Ureter (tissue), 1 donor: Measurements from ENCODE around the gene UPK1A. TPM values are rescaled to one million over a fixed set of nuclear protein-coding genes. Genes with fewer than 3 reads are reported as not detected.
"Not testable (repeated sequence)": the region's sequence is repeated elsewhere in the genome, so short reads cannot be mapped to it uniquely, and the experiment has no call there.

ENCODE experiments used
- DNase-seq: peaks from one replicate; pipeline ENCODE4 v3.0.0-alpha.2; 2020; ENCODE audit warnings: low spot score
- total RNA-seq: library from RNA; stranded (reverse); gene quantifications from one replicate; pipeline ENCODE4 v1.2.4, GENCODE V29; 2023
- donor health status: DM: yes; HTN: yes; CAD: no.

Gene UPK1A
- total RNA-seq, 1 donor from 2014 or later: 631 TPM

DNA sequence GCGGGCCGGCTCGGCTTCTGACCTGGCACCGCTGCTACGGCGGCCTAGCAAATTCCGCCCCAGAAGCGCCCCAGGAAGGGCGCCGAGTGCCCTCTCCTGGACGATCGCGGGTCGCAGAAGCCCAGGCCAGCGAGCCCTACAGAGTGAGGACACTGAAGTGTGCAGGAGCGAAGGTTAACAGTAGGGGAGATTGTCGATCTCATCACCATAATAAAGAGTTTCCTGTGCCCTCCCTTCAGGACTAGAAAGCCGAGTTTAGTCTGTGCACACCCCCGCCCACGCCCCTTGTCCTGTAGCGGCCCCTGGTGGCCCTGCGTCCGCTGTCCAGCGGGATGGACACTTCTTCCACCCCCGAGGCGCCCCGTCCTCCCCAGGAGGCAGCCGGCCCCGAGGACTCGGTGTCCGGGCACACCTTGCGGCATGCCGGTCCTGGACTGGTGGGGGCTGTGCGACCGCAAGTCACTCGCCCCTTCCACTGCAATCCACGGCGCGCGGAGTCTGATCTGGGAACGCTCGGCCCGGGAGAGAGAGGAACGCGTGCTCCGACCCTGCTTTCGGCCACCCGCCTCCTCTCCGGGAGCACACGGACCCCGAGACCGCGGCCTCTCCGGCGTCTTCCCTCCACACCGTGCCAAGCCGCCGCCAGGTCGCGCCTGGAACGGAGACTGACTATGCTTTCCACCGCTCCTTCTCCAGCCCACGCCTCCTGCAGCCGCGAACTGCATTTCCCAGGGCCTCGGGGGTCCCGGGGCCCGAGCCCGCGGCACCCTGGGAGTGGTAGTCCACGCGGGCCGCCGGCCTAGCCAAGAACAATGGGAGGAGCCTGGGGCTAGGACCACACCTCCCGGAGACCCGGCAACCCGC is 50.7 kb downstream of the UPK1A start:
- peak; percentile 96 for DNase-seq

DNA sequence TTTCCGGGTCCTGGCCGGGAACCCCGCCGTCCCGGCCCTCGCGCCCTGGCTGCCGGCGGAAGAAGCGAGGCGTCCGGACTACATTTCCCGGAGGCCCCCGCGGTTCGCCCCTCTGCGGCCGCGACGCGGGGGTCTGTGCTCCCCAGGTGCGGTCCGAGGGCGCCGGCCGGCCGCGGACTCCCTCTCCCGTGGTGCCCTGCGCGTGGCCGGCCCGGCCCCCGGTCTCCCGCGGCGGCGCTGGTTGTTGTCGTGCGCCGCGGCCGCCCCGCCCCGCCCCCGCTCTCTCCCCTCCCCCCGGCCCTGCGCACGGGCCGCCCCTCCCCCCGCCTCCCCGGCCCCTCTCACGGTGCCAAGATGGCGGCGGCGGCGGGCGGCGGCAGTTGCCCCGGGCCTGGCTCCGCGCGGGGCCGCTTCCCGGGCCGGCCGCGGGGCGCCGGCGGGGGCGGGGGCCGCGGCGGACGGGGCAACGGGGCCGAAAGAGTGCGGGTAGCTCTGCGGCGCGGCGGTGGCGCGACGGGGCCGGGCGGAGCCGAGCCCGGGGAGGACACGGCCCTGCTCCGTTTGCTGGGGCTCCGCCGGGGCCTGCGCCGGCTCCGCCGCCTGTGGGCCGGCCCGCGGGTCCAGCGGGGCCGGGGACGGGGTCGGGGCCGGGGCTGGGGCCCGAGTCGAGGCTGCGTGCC is 51.5 kb downstream of the UPK1A start, which contains the start of gene KMT2B:
KMT2B (plus strand) TSS at position 339 of the 680 bp plus-strand sequence; CDS start at position 355, 16 bp downstream.
- no peak for DNase-seq

DNA sequence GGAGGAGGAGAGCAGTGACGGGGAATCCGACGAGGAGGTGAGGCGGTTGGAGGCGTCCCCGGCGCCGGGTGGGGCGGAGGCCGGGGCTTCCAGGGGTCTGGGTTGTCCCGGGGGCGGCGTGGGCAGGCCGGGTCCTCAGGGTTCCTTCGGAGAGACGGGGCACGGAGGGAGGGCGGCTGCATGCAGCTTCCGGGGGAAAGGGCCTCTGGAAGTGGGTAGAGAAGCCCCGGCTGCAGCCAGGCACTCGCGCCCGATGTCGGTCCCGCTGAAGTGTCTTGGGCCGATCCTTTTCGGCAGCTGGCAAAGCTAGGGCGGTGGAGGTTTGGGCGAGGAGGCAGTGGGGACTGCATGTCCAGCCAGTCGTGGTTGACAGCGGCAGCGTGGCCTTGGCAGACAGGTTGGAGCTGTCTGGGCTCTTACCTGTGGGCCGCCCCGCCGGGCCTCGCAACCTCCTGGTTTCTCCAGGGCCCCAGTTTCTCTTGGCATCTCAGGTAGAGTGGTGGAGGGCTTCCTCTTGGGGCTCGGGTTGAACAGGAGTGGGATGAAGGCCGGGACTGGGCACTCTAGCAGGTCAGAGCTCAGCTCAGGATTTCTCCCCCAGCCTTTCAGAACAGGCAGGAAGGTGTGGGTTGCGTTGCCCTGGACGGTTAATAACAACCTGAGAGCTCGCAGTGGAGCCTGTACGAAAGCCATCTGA is 52.2 kb downstream of the UPK1A start:
- no peak for DNase-seq

DNA sequence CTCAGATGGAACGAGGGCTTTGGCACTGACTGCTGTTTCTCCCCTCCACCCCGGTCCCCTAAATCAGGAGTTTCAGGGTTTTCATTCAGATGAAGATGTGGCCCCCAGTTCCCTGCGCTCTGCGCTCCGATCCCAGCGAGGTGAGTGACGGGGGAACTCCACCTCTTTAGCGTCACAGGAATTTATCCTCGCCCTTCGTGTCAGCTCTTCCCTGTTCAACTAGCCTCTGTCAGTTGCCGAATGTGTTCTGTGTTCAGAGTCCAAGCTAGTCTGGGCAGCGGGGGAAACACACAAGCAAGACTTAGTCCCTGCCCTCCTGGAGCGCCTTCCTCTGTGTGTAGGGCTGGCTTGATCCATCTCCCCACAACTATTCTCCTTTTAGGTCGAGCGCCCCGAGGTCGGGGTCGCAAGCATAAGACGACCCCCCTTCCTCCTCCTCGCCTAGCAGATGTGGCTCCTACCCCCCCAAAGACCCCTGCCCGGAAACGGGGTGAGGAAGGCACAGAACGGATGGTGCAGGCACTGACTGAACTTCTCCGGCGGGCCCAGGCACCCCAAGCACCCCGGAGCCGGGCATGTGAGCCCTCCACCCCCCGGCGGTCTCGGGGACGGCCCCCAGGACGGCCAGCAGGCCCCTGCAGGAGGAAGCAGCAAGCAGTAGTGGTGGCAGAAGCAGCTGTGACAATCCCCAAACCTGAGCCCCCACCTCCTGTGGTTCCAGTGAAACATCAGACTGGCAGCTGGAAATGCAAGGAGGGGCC is 53.3 kb downstream of the UPK1A start:
- no peak for DNase-seq

DNA sequence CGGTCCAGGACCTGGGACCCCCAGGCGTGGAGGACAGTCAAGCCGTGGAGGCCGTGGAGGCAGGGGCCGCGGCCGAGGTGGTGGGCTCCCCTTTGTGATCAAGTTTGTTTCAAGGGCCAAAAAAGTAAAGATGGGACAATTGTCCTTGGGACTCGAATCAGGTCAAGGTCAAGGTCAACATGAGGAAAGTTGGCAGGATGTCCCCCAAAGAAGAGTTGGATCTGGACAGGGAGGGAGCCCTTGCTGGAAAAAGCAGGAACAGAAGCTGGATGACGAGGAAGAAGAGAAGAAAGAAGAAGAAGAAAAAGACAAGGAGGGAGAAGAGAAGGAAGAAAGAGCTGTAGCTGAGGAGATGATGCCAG is 53.8 kb downstream of the UPK1A start:
- no peak for DNase-seq

DNA sequence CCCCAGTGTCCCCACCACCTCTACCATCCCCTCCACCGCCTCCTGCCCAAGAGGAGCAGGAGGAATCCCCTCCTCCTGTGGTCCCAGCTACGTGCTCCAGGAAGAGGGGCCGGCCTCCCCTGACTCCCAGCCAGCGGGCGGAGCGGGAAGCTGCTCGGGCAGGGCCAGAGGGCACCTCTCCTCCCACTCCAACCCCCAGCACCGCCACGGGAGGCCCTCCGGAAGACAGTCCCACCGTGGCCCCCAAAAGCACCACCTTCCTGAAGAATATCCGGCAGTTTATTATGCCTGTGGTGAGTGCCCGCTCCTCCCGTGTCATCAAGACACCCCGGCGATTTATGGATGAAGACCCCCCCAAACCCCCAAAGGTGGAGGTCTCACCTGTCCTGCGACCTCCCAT is 54.3 kb downstream of the UPK1A start:
- DNase-seq: no peak

DNA sequence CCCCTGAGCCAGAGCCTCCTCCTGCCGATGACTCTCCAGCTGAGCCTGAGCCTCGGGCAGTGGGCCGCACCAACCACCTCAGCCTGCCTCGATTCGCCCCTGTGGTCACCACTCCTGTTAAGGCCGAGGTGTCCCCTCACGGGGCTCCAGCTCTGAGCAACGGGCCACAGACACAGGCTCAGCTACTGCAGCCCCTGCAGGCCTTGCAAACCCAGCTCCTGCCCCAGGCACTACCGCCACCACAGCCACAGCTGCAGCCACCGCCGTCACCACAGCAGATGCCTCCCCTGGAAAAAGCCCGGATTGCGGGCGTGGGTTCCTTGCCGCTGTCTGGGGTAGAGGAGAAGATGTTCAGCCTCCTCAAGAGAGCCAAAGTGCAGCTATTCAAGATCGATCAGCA is 55.1 kb downstream of the UPK1A start:
- DNase-seq: no peak

DNA sequence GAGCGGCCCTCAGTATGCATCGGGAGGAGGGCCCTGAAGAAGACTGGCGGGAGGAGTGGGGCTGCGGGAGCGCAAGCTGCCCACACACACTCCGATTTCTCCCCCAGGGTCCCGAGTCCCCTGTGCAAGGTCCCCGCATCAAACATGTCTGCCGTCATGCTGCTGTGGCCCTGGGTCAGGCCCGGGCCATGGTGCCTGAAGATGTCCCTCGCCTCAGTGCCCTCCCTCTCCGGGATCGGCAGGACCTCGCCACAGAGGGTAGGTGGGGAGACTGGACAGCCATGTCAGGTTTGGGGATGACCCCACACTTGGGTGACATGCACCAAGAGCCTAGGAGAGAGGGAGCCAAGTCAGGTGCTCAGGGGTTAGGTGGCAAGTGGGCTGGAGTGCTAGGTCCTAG is 56.1 kb downstream of the UPK1A start:
- no peak for DNase-seq

DNA sequence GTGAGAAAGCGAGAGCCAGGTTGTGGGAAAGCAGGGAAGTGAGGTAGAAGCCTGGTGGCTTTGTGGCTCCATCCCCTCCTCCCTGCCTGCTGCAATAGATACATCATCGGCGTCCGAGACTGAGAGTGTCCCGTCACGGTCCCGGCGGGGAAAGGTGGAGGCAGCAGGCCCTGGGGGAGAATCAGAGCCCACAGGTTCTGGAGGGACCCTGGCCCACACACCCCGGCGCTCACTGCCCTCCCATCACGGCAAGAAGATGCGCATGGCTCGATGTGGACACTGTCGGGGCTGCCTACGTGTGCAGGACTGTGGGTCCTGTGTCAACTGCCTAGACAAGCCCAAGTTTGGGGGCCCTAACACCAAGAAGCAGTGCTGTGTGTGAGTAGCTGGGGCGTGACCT is 56.6 kb downstream of the UPK1A start:
- no peak for DNase-seq

DNA sequence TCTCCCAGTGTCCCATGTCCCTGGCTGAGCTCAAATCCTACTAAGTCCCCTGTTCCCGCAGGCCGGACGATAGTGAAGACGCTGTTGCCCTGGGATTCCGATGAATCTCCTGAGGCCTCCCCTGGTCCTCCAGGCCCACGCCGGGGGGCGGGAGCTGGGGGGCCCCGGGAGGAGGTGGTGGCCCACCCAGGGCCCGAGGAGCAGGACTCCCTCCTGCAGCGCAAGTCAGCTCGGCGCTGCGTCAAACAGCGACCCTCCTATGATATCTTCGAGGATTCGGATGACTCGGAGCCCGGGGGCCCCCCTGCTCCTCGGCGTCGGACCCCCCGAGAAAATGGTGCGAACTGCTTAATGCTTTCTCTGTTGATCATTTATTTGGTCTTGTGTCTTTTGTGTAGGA is 57.4 kb downstream of the UPK1A start:
- no peak for DNase-seq

DNA sequence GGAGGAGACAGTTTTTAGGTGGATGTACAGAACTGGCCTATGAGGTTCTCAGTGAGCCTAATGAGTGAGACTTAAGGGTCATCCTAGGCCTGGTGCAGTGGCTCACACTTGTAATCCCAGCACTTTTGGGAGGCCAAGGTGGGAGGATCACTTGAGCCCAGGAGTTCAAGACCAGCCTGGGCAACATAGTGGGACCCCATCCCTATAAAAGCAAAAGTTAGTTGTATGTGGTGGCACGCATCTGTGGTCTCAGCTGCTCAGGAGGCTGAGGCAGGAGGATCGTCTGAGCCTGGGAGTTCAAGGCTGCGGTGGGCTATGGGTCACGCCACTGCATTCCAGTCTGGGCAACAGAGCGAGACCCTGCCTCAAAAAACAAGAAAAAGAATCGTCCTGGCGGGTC is 57.8 kb downstream of the UPK1A start:
- DNase-seq: not testable (repeated sequence)

DNA sequence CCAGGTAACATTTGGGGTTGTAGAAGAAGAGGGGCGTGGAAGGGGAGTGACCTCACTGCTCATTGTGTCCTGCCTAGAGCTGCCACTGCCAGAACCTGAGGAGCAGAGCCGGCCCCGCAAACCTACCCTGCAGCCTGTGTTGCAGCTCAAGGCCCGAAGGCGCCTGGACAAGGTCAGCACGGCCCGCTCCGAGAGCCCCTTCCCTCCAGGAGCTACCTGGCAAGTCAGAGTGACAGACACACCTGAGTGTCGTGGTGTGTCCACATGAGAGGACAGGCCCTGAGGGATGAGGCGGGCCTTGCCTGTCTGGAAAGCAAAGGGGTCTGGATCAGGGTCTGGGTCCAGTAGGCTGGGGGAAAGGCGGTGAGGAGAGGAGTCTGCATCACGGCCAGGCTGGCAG is 58.2 kb downstream of the UPK1A start:
- DNase-seq: no peak

DNA sequence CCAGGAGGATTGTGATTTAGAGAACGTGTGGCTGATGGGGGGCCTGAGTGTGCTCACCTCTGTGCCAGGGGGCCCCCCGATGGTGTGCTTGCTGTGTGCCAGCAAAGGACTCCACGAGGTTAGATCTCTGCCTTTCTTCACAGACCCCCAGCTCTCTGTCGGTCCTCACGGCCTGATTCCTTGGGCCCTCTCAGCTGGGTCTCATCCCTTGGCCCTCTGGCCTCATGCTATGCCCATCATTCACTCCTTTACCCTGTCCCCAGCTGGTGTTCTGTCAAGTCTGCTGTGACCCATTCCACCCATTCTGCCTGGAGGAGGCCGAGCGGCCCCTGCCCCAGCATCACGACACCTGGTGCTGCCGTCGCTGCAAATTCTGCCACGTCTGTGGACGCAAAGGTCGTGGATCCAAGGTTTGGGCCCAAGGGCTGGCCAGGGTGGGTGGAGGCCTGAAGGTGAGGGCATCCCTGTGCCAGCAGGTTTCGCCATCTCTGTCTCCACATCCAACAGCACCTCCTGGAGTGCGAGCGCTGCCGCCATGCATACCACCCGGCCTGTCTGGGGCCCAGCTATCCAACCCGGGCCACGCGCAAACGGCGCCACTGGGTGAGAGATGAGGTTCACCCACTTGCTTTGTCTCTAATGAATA is 59.0 kb downstream of the UPK1A start:
- DNase-seq: no peak

DNA sequence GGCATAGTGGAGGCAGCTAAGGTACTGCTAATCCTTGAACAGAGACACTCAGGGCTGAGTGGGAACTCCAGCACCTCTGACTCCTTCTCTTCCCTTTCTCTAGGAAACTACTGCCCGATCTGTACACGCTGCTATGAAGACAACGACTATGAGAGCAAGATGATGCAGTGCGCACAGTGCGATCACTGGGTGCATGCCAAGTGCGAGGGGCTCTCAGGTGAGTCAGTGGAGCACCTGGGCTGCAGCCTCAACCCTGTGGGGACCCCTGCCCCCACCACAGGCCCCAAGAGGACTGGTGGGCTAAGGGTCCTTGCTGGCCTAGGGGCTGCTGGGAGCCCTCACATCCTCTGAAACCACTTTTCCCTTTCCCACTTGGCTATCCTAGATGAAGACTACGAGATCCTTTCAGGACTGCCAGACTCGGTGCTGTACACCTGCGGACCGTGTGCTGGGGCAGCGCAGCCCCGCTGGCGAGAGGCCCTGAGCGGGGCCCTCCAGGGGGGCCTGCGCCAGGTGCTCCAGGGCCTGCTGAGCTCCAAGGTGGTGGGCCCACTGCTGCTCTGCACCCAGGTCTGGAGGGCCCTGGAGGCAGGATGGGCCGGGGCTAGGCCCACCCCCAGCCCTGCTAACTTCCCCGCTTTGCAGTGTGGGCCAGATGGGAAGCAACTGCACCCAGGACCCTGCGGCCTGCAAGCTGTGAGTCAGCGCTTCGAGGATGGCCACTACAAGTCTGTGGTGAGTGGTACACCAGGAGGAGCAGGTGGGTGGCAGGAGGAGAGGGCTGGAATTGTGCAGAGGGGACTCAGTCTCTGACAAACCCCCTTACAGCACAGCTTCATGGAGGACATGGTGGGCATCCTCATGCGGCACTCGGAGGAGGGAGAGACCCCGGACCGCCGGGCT is 61.0 kb downstream of the UPK1A start:
- DNase-seq: no peak

Other genes with a start within 250 kb of the UPK1A start
- 0.36 TPM for gene FFAR2, start 218.3 kb upstream of the UPK1A start, total RNA-seq
- not detected for gene KRTDAP, start 176.1 kb upstream of the UPK1A start, total RNA-seq
- gene DMKN, start 152.9 kb upstream of the UPK1A start, total RNA-seq: 131 TPM
- gene SBSN, start 138.2 kb upstream of the UPK1A start, total RNA-seq: not detected
- not detected for gene GAPDHS, start 133.1 kb upstream of the UPK1A start, total RNA-seq
- gene TMEM147, start 120.9 kb upstream of the UPK1A start, total RNA-seq: 113 TPM
- not detected for gene ATP4A, start 102.9 kb upstream of the UPK1A start, total RNA-seq
- not detected for gene PMIS2, start 80.3 kb upstream of the UPK1A start, total RNA-seq
- 19.2 TPM for gene HAUS5, start 53.8 kb upstream of the UPK1A start, total RNA-seq
- gene RBM42, start 37.5 kb upstream of the UPK1A start, total RNA-seq: 66.6 TPM
- gene ETV2, start 24.8 kb upstream of the UPK1A start, total RNA-seq: 1.1 TPM
- gene COX6B1, start 18.2 kb upstream of the UPK1A start, total RNA-seq: 473 TPM
- not detected for gene ZBTB32, start 38.0 kb downstream of the UPK1A start, total RNA-seq
- gene KMT2B, start 51.5 kb downstream of the UPK1A start, total RNA-seq: 43.7 TPM
- gene IGFLR1, start 75.9 kb downstream of the UPK1A start, total RNA-seq: 14.7 TPM
- 32.9 TPM for gene U2AF1L4, start 78.9 kb downstream of the UPK1A start, total RNA-seq
- 81.1 TPM for gene PSENEN, start 79.1 kb downstream of the UPK1A start, total RNA-seq
- 7.2 TPM for gene LIN37, start 82.1 kb downstream of the UPK1A start, total RNA-seq
- 80.9 TPM for gene HSPB6, start 90.5 kb downstream of the UPK1A start, total RNA-seq
- gene PROSER3, start 91.7 kb downstream of the UPK1A start, total RNA-seq: 51.1 TPM
- 17.8 TPM for gene ARHGAP33, start 109.0 kb downstream of the UPK1A start, total RNA-seq
- gene PRODH2, start 146.3 kb downstream of the UPK1A start, total RNA-seq: not detected
- gene NPHS1, start 186.0 kb downstream of the UPK1A start, total RNA-seq: not detected
- gene KIRREL2, start 190.4 kb downstream of the UPK1A start, total RNA-seq: not detected
- 6.2 TPM for gene APLP1, start 202.1 kb downstream of the UPK1A start, total RNA-seq
- gene NFKBID, start 234.0 kb downstream of the UPK1A start, total RNA-seq: 14.1 TPM
- 6.8 TPM for gene HCST, start 236.0 kb downstream of the UPK1A start, total RNA-seq
- gene TYROBP, start 241.8 kb downstream of the UPK1A start, total RNA-seq: 18.7 TPM